ENCODE data around the gene STAG3. TPM values are rescaled to one million over a fixed set of nuclear protein-coding genes. Genes with fewer than 3 reads are reported as not detected.

The STAG3 gene
- total RNA-seq, 1 donor from 2014 or later: 0.36 TPM

DNA sequence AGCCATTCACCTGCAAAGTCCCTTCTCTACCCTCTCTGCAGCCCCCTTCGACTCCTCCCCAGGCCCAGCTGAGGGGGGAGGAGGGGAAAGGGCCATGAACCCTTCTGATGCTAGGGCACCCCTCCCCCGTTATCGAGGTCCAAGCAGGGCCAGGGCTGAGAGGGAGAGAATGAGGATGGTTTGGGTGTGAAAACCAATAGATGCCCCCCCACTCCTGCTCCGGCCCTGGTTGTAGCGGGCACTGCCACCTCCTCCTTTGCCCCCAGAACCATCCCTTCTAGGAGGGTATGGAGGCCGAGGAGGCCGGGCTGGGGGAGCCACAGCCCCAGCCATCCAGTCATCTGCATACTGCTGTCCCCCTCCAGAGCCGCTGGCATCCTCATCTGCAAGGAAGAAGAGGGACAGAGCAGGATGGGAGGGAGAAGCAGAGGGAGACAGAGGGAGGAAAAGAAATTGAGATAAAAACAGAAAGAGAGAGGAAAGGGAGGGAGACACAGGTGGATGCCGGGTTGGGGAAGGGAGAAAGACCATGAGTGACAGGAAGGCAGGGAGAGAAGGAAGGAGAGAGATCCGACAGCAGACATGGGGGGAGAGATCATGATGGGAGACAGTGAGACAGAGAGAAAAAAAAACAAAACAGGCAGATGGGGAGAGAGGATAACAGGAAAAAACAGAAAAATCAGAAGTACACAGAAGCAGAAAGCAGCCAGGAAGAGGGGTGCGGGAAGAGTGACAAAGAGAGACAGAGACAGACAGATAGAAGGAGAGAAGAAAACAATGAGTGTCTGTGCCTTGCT is 7.4 kb upstream of the STAG3 start:
- FAIRE-seq (no peak), DNase-seq (ENCODE audit: low read depth) (no peak)
- Histone ChIP-seq H2AFZ (ENCODE audit: low read depth, low read length) (no peak overlapping the region), H3K4me1 (ENCODE audit: insufficient read depth, low read length) (peaks cover 15% of the 10 kb centered on the region), H3K9ac (ENCODE audit: low read length) (no peak overlapping the region), H3K9me3 (ENCODE audit: insufficient read depth, low read depth, low read length) (no peaks in the 10 kb centered on the region), H3K27ac (ENCODE audit: low read depth, low read length) (no peak overlapping the region), H3K27me3 (ENCODE audit: insufficient read depth, low read length) (peaks cover 12% of the 10 kb centered on the region), H3K36me3 (ENCODE audit: insufficient read depth, low read length) (no peaks in the 10 kb centered on the region), H3K4me3 (ENCODE audit: insufficient read depth, low read depth, low read length) (no peak overlapping the region), H3K79me2 (ENCODE audit: insufficient read depth, low read length) (peaks cover under 1% of the 10 kb centered on the region), H3K4me2 (ENCODE audit: low read length) (no peak overlapping the region), H4K20me1 (ENCODE audit: insufficient read depth, low read length) (peaks cover 11% of the 10 kb centered on the region)
- TF ChIP-seq EZH2 (IDR thresholded peaks at IDR 0.05; ENCODE audit: insufficient read depth, low read length) (no peak), CTCF (IDR thresholded peaks at IDR 0.05; ENCODE audit: insufficient read depth, low read depth, low read length) (no peak)
- peaks cover 3% of the 10 kb centered on the region for H3K9me3 Mint-ChIP-seq (ENCODE audit: unreplicated experiment)
- H3K4me3 Mint-ChIP-seq (ENCODE audit: unreplicated experiment): peak overlapping the region; percentile 76
- H3K27ac Mint-ChIP-seq (ENCODE audit: unreplicated experiment): peak overlapping the region; percentile 50
- H3K36me3 Mint-ChIP-seq (ENCODE audit: low read depth, unreplicated experiment): peaks cover 14% of the 10 kb centered on the region
- peaks cover 67% of the 10 kb centered on the region for H3K27me3 Mint-ChIP-seq (ENCODE audit: low read depth, unreplicated experiment)
- H3K4me1 Mint-ChIP-seq (ENCODE audit: low read depth, unreplicated experiment): peaks cover 18% of the 10 kb centered on the region

- H3K4me1 ChIP-seq (ENCODE audit: insufficient read depth, low read length): peaks cover 15% of the 10 kb centered on the region
- H3K4me2 ChIP-seq (ENCODE audit: low read length): peak overlapping the region; percentile 67
- H3K79me2 ChIP-seq (ENCODE audit: insufficient read depth, low read length): peaks cover 7% of the 10 kb centered on the region
- H3K4me3 ChIP-seq (ENCODE audit: insufficient read depth, low read depth, low read length): peak overlapping the region; percentile 37
- H3K9me3 Mint-ChIP-seq (ENCODE audit: unreplicated experiment): peaks cover 1% of the 10 kb centered on the region
- no peak for TF ChIP-seq CTCF (IDR thresholded peaks at IDR 0.05; ENCODE audit: insufficient read depth, low read depth, low read length)
- TF ChIP-seq EZH2 (IDR thresholded peaks at IDR 0.05; ENCODE audit: insufficient read depth, low read length): peak; percentile 38
- H3K36me3 ChIP-seq (ENCODE audit: insufficient read depth, low read length): no peaks in the 10 kb centered on the region
- no peak overlapping the region for H2AFZ ChIP-seq (ENCODE audit: low read depth, low read length)
- H4K20me1 ChIP-seq (ENCODE audit: insufficient read depth, low read length): peaks cover 16% of the 10 kb centered on the region
- H3K4me1 Mint-ChIP-seq (ENCODE audit: low read depth, unreplicated experiment): peaks cover 20% of the 10 kb centered on the region
- H3K9ac ChIP-seq (ENCODE audit: low read length): no peak overlapping the region
- H3K27me3 ChIP-seq (ENCODE audit: insufficient read depth, low read length): peaks cover 12% of the 10 kb centered on the region
- H3K9me3 ChIP-seq (ENCODE audit: insufficient read depth, low read depth, low read length): no peaks in the 10 kb centered on the region
- H3K36me3 Mint-ChIP-seq (ENCODE audit: low read depth, unreplicated experiment): peaks cover 14% of the 10 kb centered on the region
- no peak overlapping the region for H3K4me3 Mint-ChIP-seq (ENCODE audit: unreplicated experiment)
- H3K27ac ChIP-seq (ENCODE audit: low read depth, low read length): no peak overlapping the region
- DNase-seq (ENCODE audit: low read depth) (no peak), FAIRE-seq (no peak)
- H3K27me3 Mint-ChIP-seq (ENCODE audit: low read depth, unreplicated experiment): peaks cover 67% of the 10 kb centered on the region
- no peak overlapping the region for H3K27ac Mint-ChIP-seq (ENCODE audit: unreplicated experiment)
Observed at GRCh38 chr7:100171087-100171681, 6.5 kb upstream of the STAG3 start.

Measured in astrocyte (in vitro differentiated cells and primary cell).